GM06990 (cell line): Measurements from ENCODE around the gene HS3ST3A1.

Experiments
- DNase-seq: peaks from one replicate; pipeline ENCODE4 v3.0.0-alpha.2; 2011; ENCODE audit not compliant: insufficient read length; ENCODE audit errors: extremely low read depth
- H3K27me3 ChIP-seq: replicated peaks from 2 replicates; pipeline ENCODE4 v1.6.0; 2011; ENCODE audit warnings: low read length; ENCODE audit not compliant: control insufficient read depth, insufficient read depth
- H3K36me3 ChIP-seq: 2 replicates; pipeline ENCODE4 v1.5.1; 2011; ENCODE audit warnings: low read length; ENCODE audit not compliant: control insufficient read depth, insufficient read depth
- H3K4me3 ChIP-seq: replicated peaks from 2 replicates; pipeline ENCODE4 v1.5.1; 2011; ENCODE audit warnings: low read depth, mild to moderate bottlenecking, control low read depth, low read length
- CTCF ChIP-seq: IDR thresholded peaks from 2 replicates; pipeline ENCODE4 v1.5.1; 2011; ENCODE audit warnings: low read length, control low read depth, mild to moderate bottlenecking, inconsistent platforms; ENCODE audit not compliant: insufficient read depth, poor library complexity, severe bottlenecking

HS3ST3A1 gene

GRCh38 chr17:13587487-13588338 lies 14.0 kb downstream of the HS3ST3A1 start:
- H3K36me3 ChIP-seq = no peaks in the 10 kb centered on the region
- TF ChIP-seq CTCF = no peak
- DNase-seq = no peak
- no peak overlapping the region for H3K4me3 ChIP-seq
- H3K27me3 ChIP-seq = no peaks in the 10 kb centered on the region

- DNase-seq = no peak
- Histone ChIP-seq H3K36me3 (no peaks in the 10 kb centered on the region), H3K4me3 (no peak overlapping the region), H3K27me3 (no peaks in the 10 kb centered on the region)
- TF ChIP-seq CTCF = no peak
Measured at GRCh38 chr17:13584701-13585080, 17.0 kb downstream of the HS3ST3A1 start.

GRCh38 chr17:13583996-13584700 lies 17.6 kb downstream of the HS3ST3A1 start:
- TF ChIP-seq CTCF = no peak
- Histone ChIP-seq H3K36me3 (no peaks in the 10 kb centered on the region), H3K27me3 (no peaks in the 10 kb centered on the region), H3K4me3 (no peak overlapping the region)
- no peak for DNase-seq

- no peak for TF ChIP-seq CTCF
- H3K36me3 ChIP-seq = no peaks in the 10 kb centered on the region
- no peak for DNase-seq
- no peak overlapping the region for H3K4me3 ChIP-seq
- no peaks in the 10 kb centered on the region for H3K27me3 ChIP-seq
Measured at GRCh38 chr17:13582776-13583547, 18.8 kb downstream of the HS3ST3A1 start.

GRCh38 chr17:13581925-13582324 lies 19.8 kb downstream of the HS3ST3A1 start:
- no peak for TF ChIP-seq CTCF
- Histone ChIP-seq H3K27me3 (no peaks in the 10 kb centered on the region), H3K36me3 (no peaks in the 10 kb centered on the region), H3K4me3 (no peak overlapping the region)
- no peak for DNase-seq
